GM12878 (cell line): ENCODE data around the gene NTN1. TPM values are rescaled to one million over a fixed set of nuclear protein-coding genes. Genes with fewer than 3 reads are reported as not detected.

Experiments used
- ATAC-seq: fragments of 200-7000 bp; cut with Tn5 transposase; 3 replicates; pipeline ENCODE4 v1.9.1; 2020; ENCODE audit warnings: mild to moderate bottlenecking, moderate library complexity
- BruUV-seq: library from RNA; stranded (reverse); fragments of 400-500 nt; replicated peaks from 2 replicates; lab custom pipeline; 2021; lab: Mats Ljungman, UMichigan
- CTCF ChIA-PET: fragments of 300-600 bp; sonication (Branson Sonifier 250); formaldehyde crosslinking; extraction: SDS; loops from one replicate; lab custom pipeline; 2021; ENCODE audit warnings: inconsistent platforms; lab: Yijun Ruan, JAX
- POLR2A ChIA-PET: fragments of 350-600 bp; formaldehyde crosslinking; extraction: SDS; loops from one replicate; lab custom pipeline; 2021; ENCODE audit warnings: inconsistent platforms; lab: Charles Lee
- RAD21 ChIA-PET: fragments of 300-600 bp; sonication (Branson Sonifier 250); formaldehyde crosslinking; loops from one replicate; lab custom pipeline; 2023; ENCODE audit warnings: antibody characterized with exemption; ENCODE audit not compliant: unreplicated experiment; lab: Charles Lee
- SMC1A ChIA-PET: fragments of 300-600 bp; sonication (Branson Sonifier 250); formaldehyde crosslinking; loops from one replicate; lab custom pipeline; 2023; ENCODE audit not compliant: unreplicated experiment, uncharacterized antibody; lab: Charles Lee
- DNase-seq: peaks from one replicate; pipeline ENCODE4 v3.0.0-alpha.2; 2011; ENCODE audit warnings: low read depth, low spot score
- FAIRE-seq: peaks from 3 replicates; lab custom pipeline; 2011; peaks lifted over from hg19 to GRCh38; lab: Jason Lieb, UNC
- H2AFZ ChIP-seq: 2 replicates; pipeline ENCODE4 v1.6.0; 2011; ENCODE audit warnings: low read depth, low read length, control low read depth; ENCODE audit not compliant: control insufficient read depth
- H3K27ac ChIP-seq: 2 replicates; pipeline ENCODE4 v1.5.1; 2011; ENCODE audit warnings: control low read depth; ENCODE audit not compliant: control insufficient read depth, insufficient read depth
- H3K27me3 ChIP-seq, 2 experiments: replicated peaks in 1 of 2; 2 replicates each; pipeline versions ENCODE4 v1.6.0 to v1.6.1; 2011; ENCODE audit warnings: low read length in 1 of 2; ENCODE audit not compliant: control insufficient read depth in 2 of 2, insufficient read depth in 2 of 2
- H3K36me3 ChIP-seq, 2 experiments: 2 replicates each; pipeline ENCODE4 v1.5.1; 2011; ENCODE audit warnings: low read length in 1 of 2; ENCODE audit not compliant: control insufficient read depth in 2 of 2, insufficient read depth in 2 of 2
- H3K4me1 ChIP-seq: 2 replicates; pipeline ENCODE4 v1.6.1; 2011; ENCODE audit warnings: mild to moderate bottlenecking, low read length, moderate library complexity, mixed read lengths; ENCODE audit not compliant: control insufficient read depth, insufficient read depth
- H3K4me2 ChIP-seq: 2 replicates; pipeline ENCODE4 v1.6.0; 2011; ENCODE audit warnings: control low read depth; ENCODE audit not compliant: control insufficient read depth, insufficient read depth
- H3K4me3 ChIP-seq: fragments of 200-600 bp; sonication (generic); 2 replicates; pipeline ENCODE4 v1.5.1; 2016
- H3K79me2 ChIP-seq: 2 replicates; pipeline ENCODE4 v1.6.0; 2011; ENCODE audit warnings: low read length; ENCODE audit not compliant: control insufficient read depth, insufficient read depth
- H3K9ac ChIP-seq: 2 replicates; pipeline ENCODE4 v1.8.0; 2011; ENCODE audit warnings: low read length, control low read depth, mixed read lengths; ENCODE audit not compliant: control insufficient read depth, insufficient read depth
- H3K9me3 ChIP-seq: replicated peaks from 3 replicates; pipeline ENCODE4 v1.5.1; 2011; ENCODE audit warnings: mild to moderate bottlenecking, low read length; ENCODE audit not compliant: control insufficient read depth, insufficient read depth
- H4K20me1 ChIP-seq: 2 replicates; pipeline ENCODE4 v1.6.0; 2011; ENCODE audit not compliant: control insufficient read depth, insufficient read depth
- BCL11A ChIP-seq: IDR thresholded peaks from 2 replicates; pipeline ENCODE4 v1.6.1; 2011; ENCODE audit warnings: low read depth, low read length
- BRCA1 ChIP-seq: IDR thresholded peaks from 2 replicates; pipeline ENCODE4 v1.6.1; 2011; ENCODE audit warnings: low read depth, low read length, improper control_type of control experiment
- HDGF ChIP-seq: fragments of 450-650 bp; IDR thresholded peaks from 2 replicates; pipeline ENCODE4 v1.6.1; 2016; ENCODE audit warnings: antibody characterized with exemption
- JUND ChIP-seq: IDR thresholded peaks from 2 replicates; pipeline ENCODE4 v1.6.1; 2012; ENCODE audit warnings: low read depth, mild to moderate bottlenecking, low read length, improper control_type of control experiment, moderate library complexity
- NR2C2 ChIP-seq: IDR thresholded peaks from 2 replicates; pipeline ENCODE4 v1.6.1; 2011; ENCODE audit warnings: borderline replicate concordance, low read depth; ENCODE audit not compliant: control insufficient read depth, insufficient read length
- PAX5 ChIP-seq: IDR thresholded peaks from 2 replicates; pipeline ENCODE4 v1.6.1; 2011; ENCODE audit warnings: low read depth, low read length, borderline replicate concordance
- PAX8 ChIP-seq: fragments of 450-650 bp; IDR thresholded peaks from 2 replicates; pipeline ENCODE4 v1.6.1; 2017; ENCODE audit warnings: mild to moderate bottlenecking, moderate library complexity
- POLR2AphosphoS5 ChIP-seq: IDR thresholded peaks from 2 replicates; pipeline ENCODE4 v1.6.1; 2011; ENCODE audit warnings: mild to moderate bottlenecking, low read length, inconsistent platforms
- RBBP5 ChIP-seq: fragments of 200-600 bp; sonication (generic); conservative IDR thresholded peaks from 2 replicates; pipeline ENCODE4 v1.6.1; 2016
- RFX5 ChIP-seq: IDR thresholded peaks from 2 replicates; pipeline ENCODE4 v1.6.1; 2011; ENCODE audit warnings: low read depth, low read length, improper control_type of control experiment
- SKIL ChIP-seq: fragments of 450-650 bp; IDR thresholded peaks from 2 replicates; pipeline ENCODE4 v1.6.1; 2017; ENCODE audit warnings: mild to moderate bottlenecking, low read depth, inconsistent platforms; ENCODE audit not compliant: poor library complexity, severe bottlenecking
- SP1 ChIP-seq: IDR thresholded peaks from one replicate; pipeline ENCODE4 v1.6.1; 2011; ENCODE audit warnings: low read depth, low read length
- TARDBP ChIP-seq: IDR thresholded peaks from 2 replicates; pipeline ENCODE4 v1.6.1; 2016; ENCODE audit warnings: borderline replicate concordance
- WRNIP1 ChIP-seq: IDR thresholded peaks from 2 replicates; pipeline ENCODE4 v1.6.1; 2011; ENCODE audit warnings: low read depth, low read length, improper control_type of control experiment, borderline replicate concordance
- ZZZ3 ChIP-seq: IDR thresholded peaks from 2 replicates; pipeline ENCODE4 v1.6.1; 2011; ENCODE audit warnings: low read depth; ENCODE audit not compliant: control insufficient read depth, insufficient read length
- WGBS: methylation state at CpG from one replicate; pipeline ENCODE4 v1.1.6; 2016; ENCODE audit warnings: low lambda C conversion rate; ENCODE audit not compliant: insufficient replicate concordance, insufficient coverage; ENCODE audit errors: missing lambda C conversion rate; 5-methylcytosine and 5-hydroxymethylcytosine counted together
- in situ Hi-C: fragments of 300-500 bp; cut with MboI; formaldehyde crosslinking; loops from 9 replicates; pipeline ENCODE4 v1.14.3; 2018; ENCODE audit warnings: mixed read lengths
- intact Hi-C: fragments of 100-400 bp; cut with micrococcal nuclease; formaldehyde crosslinking; loops from one replicate; pipeline ENCODE4 v1.14.2; 2022; ENCODE audit not compliant: unreplicated experiment
- polyA plus RNA-seq, 11 experiments: library from polyadenylated mRNA; depleted of rRNA in 4 of 11; unstranded in 6 of 11; stranded (reverse) in 5 of 11; fragments of >200 nt; fragmentation: Nextera tagmentation in 4 of 11; fragmentation: Illumina TruSeq in 1 of 11; extraction: Ambion mirVana in 4 of 11; extraction: Trizol in 1 of 11; gene quantifications; 1 replicate in 1 of 11; 2 replicates in 10 of 11; pipeline versions ENCODE4 v1.2.1 to v1.2.3, GENCODE V29; 2011 to 2016; ENCODE audit warnings: inconsistent platforms in 2 of 11, missing spikeins in 2 of 11, low read depth in 1 of 11
- total RNA-seq, 4 experiments: library from RNA; depleted of rRNA in 3 of 4; stranded (reverse); fragments of >200 nt in 3 of 4; fragmentation: Illumina TruSeq in 1 of 4; extraction: Trizol in 1 of 4; gene quantifications; 2 replicates each; pipeline versions ENCODE4 v1.2.1 to v1.2.3, GENCODE V29; 2013 to 2021

Gene NTN1
- total and polyA plus RNA-seq, 10 of the 15 experiments (the other 5 are each of a cell fraction or from before 2014, with no cell fraction given), result 0.02 to 0.89 (median 0.35) TPM

- TF ChIP-seq POLR2AphosphoS5 (no peak), WRNIP1 (no peak)
- TF ChIP-seq, all 136 proteins: peak for 0
Measured at GRCh38 chr17:9249245-9249953, 228.1 kb downstream of the NTN1 start (continued).

- Histone ChIP-seq H3K27ac (no peak overlapping the region), H2AFZ (no peak overlapping the region), H3K4me1 (no peaks in the 10 kb centered on the region), H3K4me3 (no peak overlapping the region), H3K79me2 (no peaks in the 10 kb centered on the region), H4K20me1 (no peaks in the 10 kb centered on the region), H3K9me3 (no peaks in the 10 kb centered on the region), H3K36me3 (no peaks in the 10 kb centered on the region), H3K9ac (no peak overlapping the region), H3K27me3 (no peaks in the 10 kb centered on the region), H3K4me2 (no peak overlapping the region)
- no TSS peak for BruUV-seq
- POLR2A ChIA-PET, result no interaction called here
- DNase-seq (no peak), FAIRE-seq (no peak), ATAC-seq (no peak)
- TF ChIP-seq POLR2AphosphoS5, result no peak
- no peak for TF ChIP-seq BRCA1
- no peak for TF ChIP-seq RBBP5
- TF ChIP-seq NR2C2, result no peak
- no peak for TF ChIP-seq SP1
- TF ChIP-seq RFX5, result no peak
- TF ChIP-seq HDGF, result no peak
- TF ChIP-seq PAX8, result no peak
- TF ChIP-seq BCL11A, result no peak
- no peak for TF ChIP-seq JUND
- TF ChIP-seq PAX5, result no peak
- TF ChIP-seq SKIL, result no peak
- TF ChIP-seq TARDBP, result no peak
- no peak for TF ChIP-seq ZZZ3
- intact Hi-C loops (no loop called here), in situ Hi-C loops (no loop called here)
- WGBS, result 78% methylated on average over 12 of the region's 12 CpGs
- SMC1A ChIA-PET, result no interaction called here
- CTCF ChIA-PET, result no interaction called here
- RAD21 ChIA-PET, result no interaction called here
Measured at GRCh38 chr17:9251273-9251672, 230.0 kb downstream of the NTN1 start.
